Amniotic epithelial cell (primary cell): ENCODE measurements around the gene PRG3.
"Not testable (repeated sequence)": the region's sequence is repeated elsewhere in the genome, so short reads cannot be mapped to it uniquely, and the experiment has no call there.

Experiments used
- DNase-seq: peaks from one replicate; pipeline ENCODE4 v3.0.0-alpha.2; 2010; ENCODE audit warnings: low read depth

Gene PRG3

DNA sequence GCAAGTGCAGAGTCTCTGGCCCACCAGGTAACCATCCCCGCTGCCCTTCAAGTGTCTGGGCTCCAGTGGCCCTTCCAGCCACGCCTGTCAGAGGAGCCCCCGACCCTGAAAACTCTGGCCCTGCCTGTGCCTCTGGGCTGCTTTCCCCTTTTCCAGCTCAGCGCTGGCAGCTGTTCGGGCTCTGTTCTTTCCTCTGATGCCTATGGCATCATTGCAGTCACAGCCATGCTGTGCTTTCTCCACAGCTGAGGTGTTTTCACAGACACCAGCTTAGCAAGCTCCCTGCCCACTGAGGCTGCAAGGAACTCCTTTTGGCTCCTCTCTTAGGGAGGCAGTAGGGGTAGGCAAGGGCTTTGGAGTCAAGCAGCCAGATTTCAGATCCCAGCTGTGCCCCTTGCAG, 21.6 kb downstream of the PRG3 start:
- DNase-seq, result no peak

DNA sequence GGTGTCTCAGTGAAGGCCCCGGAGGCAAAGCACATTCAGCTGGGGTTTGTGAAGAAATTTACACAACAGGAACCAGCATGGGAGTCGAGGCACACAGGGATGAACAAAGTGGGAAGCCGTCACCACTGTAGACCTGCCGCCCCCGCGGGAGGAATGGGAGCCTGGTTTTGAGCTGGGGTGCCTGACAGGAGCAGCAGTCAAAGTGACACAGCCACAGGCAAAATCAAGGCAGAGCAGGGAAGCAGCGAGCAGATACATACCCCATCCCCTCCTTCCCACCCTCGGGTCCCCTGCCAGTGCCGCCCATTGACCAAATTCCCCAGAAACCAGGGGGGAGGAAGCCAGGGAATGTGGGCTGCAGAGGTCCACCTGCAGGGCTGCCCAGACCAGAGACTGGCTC, 22.0 kb downstream of the PRG3 start:
- DNase-seq, result no peak

DNA sequence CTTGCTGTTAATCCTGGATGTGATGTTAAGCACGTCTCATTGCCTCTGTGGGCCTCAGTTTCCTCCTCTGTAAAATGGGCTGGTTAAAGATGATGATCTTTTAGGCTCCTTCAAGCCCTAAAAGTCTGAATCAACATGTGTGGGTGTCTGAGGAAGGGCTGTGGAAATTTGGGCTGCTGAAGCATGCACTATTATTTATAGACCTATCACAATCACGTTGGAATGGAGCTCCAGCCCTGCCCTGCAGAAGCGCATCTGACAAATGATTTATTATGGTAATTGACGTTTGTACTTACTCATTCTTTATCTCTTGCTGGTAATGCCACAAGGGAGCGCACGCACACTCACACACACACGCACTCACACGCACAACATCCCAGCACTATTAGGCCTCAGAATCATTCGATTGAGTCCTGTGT, 22.4 kb downstream of the PRG3 start:
- DNase-seq, result peak; percentile 78

DNA sequence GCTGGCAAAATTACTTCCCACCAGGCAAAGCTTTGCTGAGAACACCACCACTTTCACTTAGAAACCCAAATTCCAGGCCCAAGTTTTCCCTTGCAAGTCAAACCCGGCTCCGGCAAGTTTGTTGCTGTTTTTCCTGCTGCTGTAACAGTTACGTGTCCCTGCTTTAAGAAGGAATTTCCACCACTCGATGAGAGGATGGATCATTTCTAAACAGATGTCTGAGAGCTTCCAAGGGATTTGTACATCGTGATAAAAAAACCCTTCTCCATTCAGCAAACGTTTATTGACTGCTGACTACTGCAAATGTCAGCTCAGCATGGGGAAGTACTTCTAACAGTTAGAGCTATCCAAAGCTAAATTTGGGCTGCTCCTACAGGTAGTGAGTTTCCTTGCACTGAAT, 23.1 kb downstream of the PRG3 start:
- DNase-seq, result peak; percentile 73

DNA sequence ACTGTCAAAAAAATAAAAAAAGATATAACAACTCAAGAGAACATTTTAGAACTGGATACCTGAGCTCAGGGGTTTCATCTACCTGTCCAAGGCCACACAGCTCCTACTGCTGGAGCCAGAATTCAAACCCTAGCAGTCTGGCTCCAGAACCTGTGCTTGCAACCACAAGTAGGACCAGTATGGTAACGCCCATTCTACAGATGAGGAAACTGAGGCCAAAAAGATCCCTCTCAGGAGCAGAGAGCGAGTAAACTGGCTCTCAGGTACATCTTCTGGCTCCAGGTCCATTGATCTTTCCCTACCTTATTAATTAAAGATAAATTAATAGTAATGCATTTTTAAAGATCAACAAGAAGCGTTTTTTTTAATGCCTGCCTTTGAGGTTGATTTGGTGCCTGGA, 23.6 kb downstream of the PRG3 start:
- DNase-seq, result no peak

DNA sequence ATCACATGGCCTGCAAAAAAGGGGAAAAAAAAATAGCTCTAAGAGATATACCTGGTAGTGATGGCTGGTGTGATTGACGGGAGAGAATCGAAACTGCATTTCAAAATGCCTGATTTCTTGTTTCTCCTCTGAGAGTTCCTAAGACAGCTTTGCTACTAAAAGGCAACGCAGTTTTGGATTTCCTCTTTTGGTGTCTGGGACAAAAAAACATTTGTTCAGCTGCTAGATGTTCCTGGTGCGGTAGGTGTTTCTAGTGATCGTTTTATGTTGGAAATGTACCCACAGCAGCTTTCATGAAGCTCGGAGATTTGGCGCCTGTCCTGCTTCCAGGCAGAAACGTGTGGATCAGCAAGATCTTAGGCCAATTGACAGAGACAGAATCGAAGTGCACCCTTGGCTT, 24.7 kb downstream of the PRG3 start:
- DNase-seq, result no peak

DNA sequence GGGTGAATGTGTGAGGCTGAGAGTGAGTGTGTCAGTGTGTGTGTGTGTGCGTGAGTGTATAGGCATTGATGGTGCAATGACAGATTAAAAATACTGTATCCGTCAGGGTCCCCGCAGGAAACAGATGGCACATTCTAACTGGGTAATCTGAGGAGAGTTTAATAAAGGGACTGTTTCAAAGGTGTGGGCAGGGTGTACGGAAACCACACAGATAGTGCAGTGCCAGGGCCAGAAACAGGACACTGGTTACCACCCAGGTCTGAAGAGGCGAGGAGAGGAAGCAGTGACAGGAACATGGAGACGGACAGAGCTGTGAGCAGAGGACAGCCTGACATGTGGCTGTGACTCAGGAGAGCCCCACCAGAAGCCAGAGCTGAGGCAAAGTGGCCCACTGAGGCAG, 26.3 kb downstream of the PRG3 start:
- DNase-seq, result no peak

DNA sequence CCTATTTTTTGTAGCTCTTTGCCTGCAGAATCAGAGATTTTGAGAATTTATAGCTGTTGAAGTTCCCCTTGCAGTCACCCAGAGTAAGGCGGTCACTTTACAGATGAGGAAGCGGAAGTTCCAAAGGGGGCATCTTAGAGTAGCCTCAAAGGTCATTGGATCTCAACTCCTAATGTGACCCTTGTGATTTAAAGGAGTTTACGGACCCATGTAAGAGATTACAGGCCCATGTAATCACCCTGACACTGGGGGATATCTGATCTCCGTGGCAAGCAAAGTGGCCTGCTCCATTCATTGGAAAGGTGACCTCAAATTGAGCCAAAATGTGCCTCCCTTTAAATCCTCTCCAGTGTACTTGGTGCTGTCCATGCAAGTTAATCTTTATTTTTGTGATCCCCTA, 27.1 kb downstream of the PRG3 start:
- no peak for DNase-seq

DNA sequence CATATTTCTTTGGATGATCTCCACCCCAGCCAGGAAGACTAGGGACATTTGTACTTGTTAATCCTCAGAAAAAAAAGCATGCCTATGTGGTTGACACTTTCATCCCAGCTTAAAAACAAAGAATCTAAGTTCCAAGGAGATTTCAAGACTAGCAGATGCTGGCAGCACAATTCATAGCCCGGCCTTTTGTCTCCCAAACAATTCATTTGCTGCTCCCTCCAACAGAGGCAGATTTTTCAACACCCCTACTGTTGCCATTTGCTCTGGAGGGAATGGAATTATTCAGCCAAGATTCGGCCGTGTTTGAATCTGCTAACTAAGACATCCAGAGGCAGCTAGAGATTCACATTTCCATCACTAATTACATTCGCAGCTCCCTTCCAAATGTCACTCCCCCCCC, 27.5 kb downstream of the PRG3 start:
- no peak for DNase-seq

DNA sequence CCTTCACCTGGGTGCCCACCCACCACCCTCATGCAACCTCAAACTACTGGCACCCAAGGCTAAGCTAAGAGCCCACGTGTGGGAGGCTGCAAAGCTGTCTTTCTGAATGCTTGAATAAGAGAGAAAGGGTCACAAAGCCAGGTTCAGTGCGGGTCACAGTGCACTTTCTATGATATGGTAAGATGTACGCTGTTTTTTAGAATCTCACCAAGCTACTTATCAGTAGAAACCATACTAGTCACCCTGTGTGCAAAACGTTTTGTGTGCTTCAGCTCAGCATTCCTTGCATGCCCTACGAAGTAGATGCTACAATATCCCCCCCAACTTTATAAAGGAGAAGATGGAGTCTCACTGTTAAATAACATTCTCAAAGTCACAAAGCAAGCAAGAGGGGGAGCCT, 27.9 kb downstream of the PRG3 start:
- DNase-seq, result no peak

DNA sequence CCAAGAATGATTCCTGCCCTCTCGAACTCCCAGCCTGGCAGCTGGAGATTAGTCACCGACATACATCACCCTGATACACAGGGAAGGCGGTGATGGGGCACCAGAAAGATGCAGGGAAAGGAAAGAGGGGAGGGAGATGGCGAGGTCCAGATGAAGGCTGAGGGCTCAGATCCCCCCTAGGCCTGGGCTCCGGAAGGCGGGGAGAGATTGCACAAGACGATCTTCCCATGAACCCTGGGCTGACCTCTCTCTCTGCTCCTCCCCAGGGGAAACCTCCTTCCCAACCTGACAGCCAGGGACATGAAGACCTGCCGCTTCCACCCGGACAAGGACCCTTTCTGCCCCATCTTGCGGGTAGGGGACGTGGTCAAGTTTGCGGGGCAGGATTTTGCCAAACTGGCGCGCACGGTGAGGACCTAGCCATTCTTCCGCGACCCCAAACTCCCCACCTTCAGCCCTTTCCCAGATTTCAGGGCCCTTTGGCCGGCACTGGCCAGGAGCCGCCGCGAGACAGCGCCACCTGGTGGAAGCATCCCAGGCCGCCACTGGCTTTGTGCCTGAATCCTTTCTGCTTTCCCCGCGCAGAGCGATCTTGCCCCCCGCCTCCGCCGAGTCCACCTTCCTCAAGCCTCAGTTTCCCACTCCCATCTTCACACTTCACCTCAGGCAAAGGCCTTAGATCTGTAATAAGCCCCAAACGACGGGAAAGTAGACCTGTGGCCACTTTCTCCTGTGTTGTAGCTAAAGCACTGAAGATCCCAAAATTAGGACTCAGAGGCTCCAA, 31.3 kb downstream of the PRG3 start:
- DNase-seq, result peak; percentile 70

DNA sequence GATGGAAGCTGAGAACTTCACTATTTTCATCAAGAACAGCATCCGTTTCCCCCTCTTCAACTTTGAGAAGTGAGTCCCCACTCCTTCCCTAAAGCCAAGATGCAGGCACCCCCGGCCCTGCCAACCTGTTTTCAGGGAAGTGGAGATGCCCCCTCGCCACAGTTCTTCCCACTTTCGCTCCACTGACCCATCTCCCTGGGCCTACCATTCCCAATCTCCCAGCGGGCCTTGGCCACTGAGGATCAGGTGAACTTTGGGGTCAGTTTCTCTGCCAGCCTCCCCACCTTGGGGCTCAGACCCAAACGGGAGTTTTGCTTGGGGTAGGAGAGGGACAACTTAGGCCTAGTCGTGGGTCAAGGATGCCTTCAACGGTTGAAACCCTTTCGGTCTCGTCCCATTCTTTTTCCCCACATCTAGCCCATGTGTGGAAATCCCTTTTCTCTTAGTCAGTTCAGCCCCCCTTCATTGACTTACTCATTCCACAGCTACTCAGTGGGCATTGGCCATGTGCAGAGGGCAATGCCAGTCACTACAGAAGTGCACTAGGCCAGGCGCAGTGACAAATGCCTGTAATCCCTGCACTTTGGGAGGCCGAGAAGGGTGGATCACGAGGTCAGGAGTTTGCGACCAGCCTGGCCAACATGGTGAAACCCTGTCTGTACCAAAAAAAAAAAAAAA, 32.2 kb downstream of the PRG3 start:
- peak; percentile 26 for DNase-seq

DNA sequence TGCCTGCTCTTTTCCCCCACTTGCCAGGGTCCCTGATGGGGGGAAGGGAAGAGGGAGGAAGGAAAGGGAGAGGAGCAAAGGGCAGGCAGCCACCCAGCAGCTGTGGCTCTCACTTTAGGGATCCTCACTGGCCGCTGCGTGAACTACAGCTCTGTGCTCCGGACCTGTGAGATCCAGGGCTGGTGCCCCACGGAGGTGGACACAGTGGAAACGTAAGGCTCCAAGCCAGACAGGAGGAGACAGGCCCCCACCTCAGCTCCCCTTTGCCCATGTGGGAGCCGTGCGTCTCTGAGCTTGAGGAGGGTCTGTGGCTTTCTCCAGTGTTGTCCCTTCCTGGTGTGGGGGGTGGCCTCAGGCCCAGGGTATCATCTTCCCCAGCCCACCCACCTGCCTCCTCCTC, 32.9 kb downstream of the PRG3 start:
- no peak for DNase-seq

DNA sequence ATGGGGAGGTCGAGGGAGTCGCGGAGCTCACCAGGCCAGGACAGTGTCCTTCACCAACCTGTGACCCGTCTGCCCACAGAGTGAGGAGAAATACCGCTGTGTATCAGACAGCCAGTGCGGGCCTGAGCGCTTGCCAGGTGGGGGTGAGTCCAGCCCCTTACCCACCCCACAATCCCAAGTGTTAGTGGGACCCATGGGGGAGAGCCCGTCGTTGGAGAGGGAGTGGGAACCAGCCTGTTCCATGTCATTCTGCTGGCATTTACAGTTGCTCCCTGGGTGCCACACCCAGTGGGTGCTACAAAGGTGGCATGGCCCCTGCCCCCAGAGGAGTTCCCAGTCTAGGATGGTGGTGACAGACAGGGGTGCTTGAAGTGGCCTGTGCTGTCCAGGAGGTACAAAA, 33.6 kb downstream of the PRG3 start:
- no peak for DNase-seq

DNA sequence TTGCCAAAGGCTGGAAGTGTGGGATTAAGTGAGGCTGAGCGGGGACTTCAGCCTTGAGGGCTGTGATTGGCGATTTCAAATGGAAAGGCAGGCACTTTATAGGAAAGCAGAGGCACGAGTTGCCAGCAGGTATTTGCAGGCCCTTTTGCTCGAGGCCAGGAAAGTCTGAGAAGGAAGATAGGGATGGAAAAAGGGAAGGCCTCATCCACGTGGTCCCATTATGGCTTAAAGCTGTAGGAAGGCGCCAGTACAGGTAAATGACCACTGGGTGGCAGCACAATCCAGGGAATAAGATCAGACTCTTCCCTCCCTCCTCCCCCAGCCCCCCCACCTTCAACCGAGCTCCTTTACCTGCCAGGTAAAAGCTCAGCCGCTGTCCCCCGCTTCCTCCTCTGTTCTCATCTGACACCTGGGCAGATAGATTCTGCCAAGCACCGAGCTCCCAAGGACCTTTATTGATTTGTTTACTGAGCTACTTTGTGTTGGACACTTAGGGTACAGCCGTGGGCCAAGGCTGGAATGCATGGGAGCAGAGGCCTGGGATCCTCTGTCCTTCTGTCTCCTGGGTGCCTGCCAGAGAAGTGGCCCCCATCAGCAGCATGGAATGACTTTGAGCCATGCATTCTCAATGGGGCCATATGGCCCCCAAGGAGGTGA, 35.3 kb downstream of the PRG3 start:
- DNase-seq, result peak; percentile 61

DNA sequence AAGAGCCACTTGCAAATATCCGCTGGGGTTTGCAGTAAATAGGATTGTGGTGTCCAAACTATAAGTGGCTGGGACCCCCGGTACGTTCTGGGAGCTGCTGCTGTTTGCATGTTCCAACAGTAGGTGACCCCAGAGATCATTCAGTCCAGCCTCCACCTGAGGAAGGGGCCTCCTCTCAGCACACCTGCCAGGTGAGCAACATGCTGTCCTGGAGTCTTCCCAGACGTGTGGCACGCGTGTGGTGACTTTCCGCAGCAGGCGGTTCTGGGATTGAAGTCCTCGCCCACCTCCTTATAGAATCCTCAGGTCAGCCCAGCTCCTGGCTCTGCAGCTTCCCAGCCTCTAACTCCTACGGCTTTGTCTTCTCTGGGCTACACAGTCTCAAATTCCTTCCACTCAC, 36.1 kb downstream of the PRG3 start:
- DNase-seq, result no peak

DNA sequence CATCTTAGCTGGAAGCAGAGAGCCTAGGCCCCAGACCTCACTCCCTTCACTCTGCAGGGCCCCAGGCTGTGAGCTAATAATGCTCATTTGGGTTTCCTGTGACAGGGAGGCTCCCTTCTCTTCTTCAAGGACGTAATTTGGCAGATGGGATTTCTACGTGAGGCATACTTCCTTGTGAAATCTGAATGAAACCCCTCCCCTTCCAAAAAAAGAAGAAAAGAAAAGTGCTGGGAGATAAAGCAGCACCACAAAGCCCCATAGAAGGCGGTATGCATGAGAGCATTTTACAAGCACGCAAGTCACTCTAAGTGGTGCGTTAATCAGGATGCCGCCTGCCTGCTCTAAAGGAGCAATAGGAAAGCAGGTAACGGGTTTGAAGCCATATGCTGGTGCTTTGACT, 37.1 kb downstream of the PRG3 start:
- DNase-seq, result no peak

DNA sequence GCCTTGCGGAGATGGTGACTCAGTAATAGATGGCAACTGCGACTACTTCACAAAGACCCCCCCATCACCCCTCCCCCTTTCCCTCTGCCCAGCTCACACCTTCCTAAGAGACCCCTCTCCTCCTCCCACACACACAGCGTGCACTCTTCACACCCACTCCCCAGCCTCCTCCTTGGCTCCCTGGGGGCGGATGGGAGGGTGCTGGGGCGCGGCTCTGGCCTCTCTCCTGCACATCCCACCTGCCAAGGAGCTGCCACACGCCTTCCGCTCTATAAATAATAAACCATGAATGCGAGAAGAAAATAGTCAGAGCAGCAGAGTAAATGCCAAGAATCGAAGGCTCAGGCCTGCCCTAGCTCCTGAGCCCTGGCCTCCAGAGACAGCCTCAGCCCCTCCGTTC, 38.2 kb downstream of the PRG3 start:
- no peak for DNase-seq

DNA sequence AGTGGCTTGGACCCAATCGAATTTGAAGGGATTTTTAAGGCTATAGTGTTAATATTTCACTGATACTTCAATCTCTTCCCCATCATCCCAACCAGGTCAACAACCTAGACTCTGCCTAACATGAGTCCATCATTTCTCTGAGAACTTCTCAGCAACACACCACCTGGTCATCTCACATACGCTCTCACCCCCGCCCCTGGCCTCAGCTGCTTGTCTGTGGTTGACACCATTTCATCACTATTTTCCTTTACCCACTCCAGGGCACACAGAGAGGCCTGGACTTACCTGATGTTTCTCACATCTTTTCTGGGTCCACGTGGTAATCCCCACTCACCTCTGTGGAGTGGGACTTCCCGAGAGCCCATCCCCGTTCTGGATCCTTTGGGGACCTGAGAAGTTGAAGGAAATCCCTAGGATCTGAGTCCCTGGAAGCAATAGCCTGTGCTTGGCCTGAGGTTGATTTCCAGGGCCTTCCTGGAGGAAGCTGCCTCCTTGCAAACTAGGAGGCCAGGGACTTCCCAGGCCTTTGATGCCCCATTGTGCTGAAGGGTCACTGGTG, 39.6 kb downstream of the PRG3 start:
- DNase-seq, result no peak

DNA sequence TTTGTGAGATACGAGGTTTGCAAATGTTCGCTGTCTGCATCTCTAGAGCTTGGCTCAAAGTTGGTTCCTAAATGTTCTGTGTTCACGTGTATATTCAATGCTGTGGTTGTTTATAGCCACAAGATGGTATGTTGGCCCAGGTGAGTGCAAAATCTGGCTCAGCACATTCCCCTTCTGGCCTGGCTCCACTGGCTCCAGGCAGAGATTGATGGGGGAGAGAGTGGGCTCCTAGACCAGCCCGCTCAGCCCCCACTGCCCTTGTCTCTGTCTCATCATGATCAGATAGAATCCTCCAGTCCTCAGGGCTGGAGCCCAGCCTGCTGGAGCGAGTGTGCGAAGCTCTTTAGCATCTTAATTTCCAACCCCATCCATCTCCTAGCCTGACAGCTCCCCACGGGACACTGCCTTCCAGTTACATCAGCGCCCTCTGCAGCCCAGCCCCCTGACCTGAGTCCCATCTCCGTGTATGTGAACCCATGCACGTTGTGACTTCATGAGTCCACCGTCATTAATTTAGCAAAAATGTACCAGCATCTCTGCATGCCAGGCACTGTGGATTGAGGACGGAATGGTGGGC, 40.8 kb downstream of the PRG3 start:
- peak; percentile 57 for DNase-seq

DNA sequence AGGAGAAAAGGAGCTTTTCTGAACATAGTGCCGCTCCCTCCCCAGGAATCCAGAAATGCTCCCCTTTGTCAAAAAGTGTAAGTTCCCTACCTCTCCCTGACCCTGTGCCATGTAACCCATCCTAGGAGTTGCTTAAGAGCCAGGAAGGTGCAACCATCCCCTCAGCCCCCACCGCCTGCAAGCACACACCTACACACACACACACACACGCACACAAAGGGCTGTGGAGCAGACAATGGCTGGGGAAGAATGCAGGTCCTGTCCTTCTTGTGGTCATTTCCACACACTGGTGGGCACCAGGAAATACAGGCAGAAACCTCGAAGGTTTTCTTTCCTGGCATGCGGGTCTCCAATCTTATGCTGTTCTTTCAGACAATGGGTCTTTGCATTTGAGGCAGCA, 41.6 kb downstream of the PRG3 start:
- DNase-seq, result no peak

DNA sequence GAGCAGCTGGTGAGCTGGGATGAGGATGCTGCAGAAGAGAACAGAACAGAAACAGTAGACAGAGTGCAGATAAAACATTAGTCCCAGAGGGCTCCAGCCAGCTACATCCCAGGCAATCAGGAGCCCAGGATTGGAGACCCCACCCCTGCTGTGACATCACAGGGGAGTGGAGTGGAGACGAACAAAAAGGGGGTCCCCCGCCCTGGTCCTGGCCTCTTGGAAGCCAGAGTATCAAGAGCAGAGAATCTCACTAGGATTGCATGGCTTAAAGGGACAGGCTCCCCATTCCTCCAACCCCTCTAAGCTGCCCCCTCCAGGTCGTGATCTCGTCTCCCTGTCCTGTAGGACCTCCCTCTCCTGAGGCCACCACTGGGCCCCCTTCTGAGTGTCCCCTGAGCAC, 42.8 kb downstream of the PRG3 start, which contains the start of gene P2RX3:
Gene P2RX3, plus strand, starts transcription at position 211 of the 400 bp plus-strand sequence. CDS start 199 bp downstream, outside the sequence.
- no peak for DNase-seq

DNA sequence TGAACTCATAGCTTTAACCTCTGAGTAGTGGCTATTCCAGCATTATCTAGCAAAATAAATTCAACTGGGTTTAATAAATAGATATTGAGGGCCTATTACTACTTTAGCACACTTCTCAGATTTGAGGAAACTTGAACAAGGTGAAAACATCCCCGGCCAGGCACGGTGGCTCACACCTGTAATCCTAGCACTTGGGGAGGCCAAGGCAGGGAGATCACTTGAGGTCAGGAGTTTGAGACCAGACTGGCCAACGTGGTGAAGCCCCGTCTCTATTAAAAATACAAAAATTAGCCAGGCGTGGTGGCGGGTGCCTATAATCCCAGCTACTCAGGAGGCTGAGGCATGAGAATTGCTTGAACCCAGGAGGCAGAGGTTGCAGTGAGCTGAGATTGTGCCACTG, 44.1 kb downstream of the PRG3 start:
- not testable (repeated sequence) for DNase-seq
